ENCODE results near the gene IGFBP1. TPM values are rescaled to one million over a fixed set of nuclear protein-coding genes. Genes with fewer than 3 reads are reported as not detected.

The IGFBP1 gene
- total RNA-seq, 1 donor from 2014 or later: not detected

- intact Hi-C loops (cut with micrococcal nuclease): no loop called here
Observed at GRCh38 chr7:45880433-45880860, 7.8 kb upstream of the IGFBP1 start.

- intact Hi-C loops (cut with micrococcal nuclease): no loop called here
Observed at GRCh38 chr7:45881280-45881758, 7.0 kb upstream of the IGFBP1 start.

- intact Hi-C loops (cut with micrococcal nuclease): no loop called here
Observed at GRCh38 chr7:45881759-45882464, 6.4 kb upstream of the IGFBP1 start.

GRCh38 chr7:45882465-45882810 is 5.8 kb upstream of the IGFBP1 start:
- intact Hi-C loops (cut with micrococcal nuclease): no loop called here

- intact Hi-C loops (cut with micrococcal nuclease): no loop called here
Observed at GRCh38 chr7:45884136-45884535, 4.2 kb upstream of the IGFBP1 start.

- intact Hi-C loops (cut with micrococcal nuclease): no loop called here
Observed at GRCh38 chr7:45885264-45885882, 2.9 kb upstream of the IGFBP1 start.

GRCh38 chr7:45886931-45887667 is 1.2 kb upstream of the IGFBP1 start:
- intact Hi-C loops (cut with micrococcal nuclease): no loop called here

GRCh38 chr7:45888993-45889366 is 692 bp downstream of the IGFBP1 start:
- intact Hi-C loops (cut with micrococcal nuclease): no loop called here

- intact Hi-C loops (cut with micrococcal nuclease): no loop called here
Observed at GRCh38 chr7:45889367-45890067, 1.2 kb downstream of the IGFBP1 start.

GRCh38 chr7:45890125-45890901 is 2.0 kb downstream of the IGFBP1 start:
- intact Hi-C loops (cut with micrococcal nuclease): no loop called here

- intact Hi-C loops (cut with micrococcal nuclease): loop anchor here (1.0 kb wide), 1 partner anchor 1363 kb away; no protein-coding TSS in a partner anchor
Observed at GRCh38 chr7:45890902-45891461, 2.7 kb downstream of the IGFBP1 start.

GRCh38 chr7:45891462-45892402 is 3.4 kb downstream of the IGFBP1 start:
- intact Hi-C loops (cut with micrococcal nuclease): loop anchor here (1.0 kb wide), 1 partner anchor 1363 kb away; no protein-coding TSS in a partner anchor

GRCh38 chr7:45892407-45893035 is 4.2 kb downstream of the IGFBP1 start:
- intact Hi-C loops (cut with micrococcal nuclease): no loop called here

GRCh38 chr7:45893374-45893995 is 5.2 kb downstream of the IGFBP1 start:
- intact Hi-C loops (cut with micrococcal nuclease): no loop called here

GRCh38 chr7:45893996-45894664 is 5.8 kb downstream of the IGFBP1 start:
- intact Hi-C loops (cut with micrococcal nuclease): no loop called here

GRCh38 chr7:45894665-45895062 is 6.4 kb downstream of the IGFBP1 start:
- intact Hi-C loops (cut with micrococcal nuclease): no loop called here

GRCh38 chr7:45897042-45897690 is 8.9 kb downstream of the IGFBP1 start:
- intact Hi-C loops (cut with micrococcal nuclease): no loop called here

All from T-helper 1 cell treated with Interleukin-12 subunit alpha and Interleukin-12 subunit beta and Interleukin-4 antibody, amounts not matched to agents 30 ng/mL and 1 ng/mL, for 36 hours (primary cell).